WERI-Rb-1 (cell line): ENCODE results near the gene ABRAXAS1.

Experiments
- DNase-seq: peaks from one replicate; pipeline ENCODE4 v3.0.0-alpha.2; 2020
- H3K27ac ChIP-seq: fragments of 250-450 bp; sonication (Bioruptor Pico); 2 replicates; pipeline ENCODE4 v1.5.1; 2020; ENCODE audit warnings: mild to moderate bottlenecking, moderate library complexity
- H3K27me3 ChIP-seq: fragments of 250-450 bp; sonication (Bioruptor Pico); 2 replicates; pipeline ENCODE4 v1.5.1; 2021; ENCODE audit warnings: mild to moderate bottlenecking, low read depth, moderate library complexity; ENCODE audit not compliant: insufficient read depth, severe bottlenecking
- H3K36me3 ChIP-seq: fragments of 250-450 bp; sonication (Bioruptor Pico); 2 replicates; pipeline ENCODE4 v1.5.1; 2020; ENCODE audit warnings: mild to moderate bottlenecking, moderate library complexity
- H3K4me3 ChIP-seq: 2 replicates; pipeline ENCODE4 v1.5.1; 2011; ENCODE audit warnings: low read depth, mild to moderate bottlenecking, control low read depth, low read length
- H3K9me3 ChIP-seq: fragments of 250-450 bp; sonication (Bioruptor Pico); 2 replicates; pipeline ENCODE4 v1.5.1; 2021; ENCODE audit warnings: mild to moderate bottlenecking, moderate library complexity; ENCODE audit not compliant: severe bottlenecking
- CTCF ChIP-seq: IDR thresholded peaks from 2 replicates; pipeline ENCODE4 v1.5.1; 2011; ENCODE audit warnings: low read depth, mild to moderate bottlenecking, control low read depth, inconsistent platforms, low read length

The ABRAXAS1 gene

DNA sequence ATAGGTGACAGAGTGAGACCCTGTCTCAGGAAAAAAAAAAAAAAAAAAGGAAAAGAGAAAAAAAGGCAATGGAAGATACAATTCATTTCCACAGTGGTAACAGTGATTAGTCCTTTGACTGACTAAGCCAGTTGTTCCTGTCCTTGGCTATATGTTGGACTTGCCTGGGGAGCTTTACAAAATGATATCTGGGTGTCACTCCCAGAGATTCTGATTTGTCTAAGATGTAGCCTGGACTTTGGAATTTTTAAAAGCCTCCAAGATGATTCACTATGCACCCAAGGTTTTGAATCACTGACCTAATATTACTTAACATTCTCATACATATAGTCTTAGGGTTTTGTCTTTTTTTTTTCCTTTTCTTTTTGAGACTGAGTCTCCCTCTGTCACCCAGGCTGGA is 46.2 kb downstream of the ABRAXAS1 start:
- no peak for DNase-seq
- no peaks in the 10 kb centered on the region for H3K36me3 ChIP-seq
- H3K9me3 ChIP-seq = no peaks in the 10 kb centered on the region
- TF ChIP-seq CTCF = no peak
- no peaks in the 10 kb centered on the region for H3K27me3 ChIP-seq
- H3K27ac ChIP-seq = no peak overlapping the region
- H3K4me3 ChIP-seq = no peak overlapping the region

GRCh38 chr4:83436680-83437079 is 48.2 kb downstream of the ABRAXAS1 start:
- H3K9me3 ChIP-seq = no peaks in the 10 kb centered on the region
- no peak overlapping the region for H3K27ac ChIP-seq
- no peak for TF ChIP-seq CTCF
- no peaks in the 10 kb centered on the region for H3K27me3 ChIP-seq
- no peak overlapping the region for H3K4me3 ChIP-seq
- DNase-seq = no peak
- no peaks in the 10 kb centered on the region for H3K36me3 ChIP-seq

DNA sequence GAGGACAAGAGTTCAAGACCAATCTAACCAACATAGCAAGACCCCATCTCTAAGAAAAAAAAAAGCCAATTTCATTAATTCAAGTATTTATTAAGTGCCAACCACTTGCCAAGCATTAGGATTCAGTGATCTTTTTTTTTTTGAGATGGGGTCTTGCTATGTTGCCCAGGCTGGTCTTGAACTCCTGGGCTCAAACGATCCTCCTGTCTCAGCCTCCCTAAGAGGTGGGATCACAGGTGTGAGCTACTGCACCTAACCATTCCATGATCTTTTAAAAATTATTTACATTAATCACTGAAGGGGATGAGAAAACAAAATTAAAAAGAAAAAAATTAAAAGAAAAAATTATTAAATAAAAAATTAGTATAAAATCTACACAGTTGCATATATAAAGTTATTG is 53.7 kb downstream of the ABRAXAS1 start:
- Histone ChIP-seq H3K4me3 (no peak overlapping the region), H3K27me3 (no peaks in the 10 kb centered on the region), H3K27ac (no peak overlapping the region), H3K9me3 (no peaks in the 10 kb centered on the region), H3K36me3 (no peaks in the 10 kb centered on the region)
- no peak for TF ChIP-seq CTCF
- DNase-seq = no peak

DNA sequence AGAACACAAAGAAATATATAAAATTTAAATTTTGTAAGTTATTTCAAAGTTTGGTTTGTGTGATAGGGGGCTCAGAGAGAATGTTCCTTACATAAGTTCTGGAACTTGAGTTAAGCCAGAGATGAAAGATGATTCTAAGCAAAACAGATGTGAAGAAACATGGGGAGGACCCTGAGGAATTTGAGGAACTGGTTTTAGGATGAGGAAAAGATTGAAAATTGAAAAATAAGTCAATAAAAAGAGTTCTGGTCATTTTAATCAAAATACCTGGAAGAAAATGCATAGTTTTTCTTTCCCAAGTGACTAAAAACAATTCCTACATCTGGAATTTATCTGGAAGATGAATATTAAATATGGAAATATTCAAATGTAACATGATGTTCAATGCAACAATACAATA is 66.7 kb downstream of the ABRAXAS1 start:
- H3K36me3 ChIP-seq = peaks cover 7% of the 10 kb centered on the region; the same call in 1 of the 2 replicates

DNA sequence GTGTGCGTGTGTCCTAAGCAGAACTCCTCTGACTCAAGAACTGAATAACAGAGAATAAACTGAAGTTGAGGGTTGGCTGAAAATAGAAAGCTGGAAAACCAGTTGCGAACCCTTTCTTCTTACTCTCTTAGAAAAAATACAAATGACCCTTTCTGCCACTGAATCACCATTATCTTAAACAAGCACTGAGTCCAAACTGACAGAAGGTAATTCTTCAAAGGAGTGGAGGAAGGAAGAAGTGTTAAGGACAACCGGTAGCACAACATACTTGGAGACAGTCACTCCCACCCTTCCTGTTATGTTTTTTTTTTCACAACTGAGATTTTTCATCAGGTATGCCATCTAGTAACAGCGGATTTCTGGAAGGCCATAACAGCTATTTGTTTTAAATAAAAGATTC is 67.3 kb downstream of the ABRAXAS1 start:
- DNase-seq = no peak
- TF ChIP-seq CTCF = no peak
- no peak overlapping the region for H3K4me3 ChIP-seq
- H3K27ac ChIP-seq = no peak overlapping the region
- no peaks in the 10 kb centered on the region for H3K9me3 ChIP-seq
- no peaks in the 10 kb centered on the region for H3K27me3 ChIP-seq
- peaks cover 7% of the 10 kb centered on the region; the same call in 1 of the 2 replicates for H3K36me3 ChIP-seq

More for the DNA sequence above, 66.7 kb downstream of the ABRAXAS1 start:
- H3K4me3 ChIP-seq = no peak overlapping the region
- H3K27ac ChIP-seq = no peak overlapping the region
- no peaks in the 10 kb centered on the region for H3K9me3 ChIP-seq
- no peak for DNase-seq
- H3K27me3 ChIP-seq = no peaks in the 10 kb centered on the region
- TF ChIP-seq CTCF = no peak

GRCh38 chr4:83413676-83414075 is 71.2 kb downstream of the ABRAXAS1 start:
- no peak for DNase-seq

More at GRCh38 chr4:83413676-83414075, 71.2 kb downstream of the ABRAXAS1 start:
- no peaks in the 10 kb centered on the region for H3K27me3 ChIP-seq
- H3K36me3 ChIP-seq = peaks cover 3% of the 10 kb centered on the region; the same call in 1 of the 2 replicates
- TF ChIP-seq CTCF = no peak
- H3K9me3 ChIP-seq = no peaks in the 10 kb centered on the region
- no peak overlapping the region for H3K27ac ChIP-seq
- H3K4me3 ChIP-seq = no peak overlapping the region
